ENCODE results near the gene VPS29. TPM values are rescaled to one million over a fixed set of nuclear protein-coding genes. Genes with fewer than 3 reads are reported as not detected.

VPS29 gene
- total and polyA plus RNA-seq, 2 of the 8 experiments (the other 6 are each of a cell fraction or from before 2014, with no cell fraction given): 59.0 to 74.6 TPM

GRCh38 chr12:110514363-110514762, 12.5 kb upstream of the VPS29 start (continued):
- TF ChIP-seq CHD7 (IDR thresholded peaks at IDR 0.05; ENCODE audit: insufficient replicate concordance, low read length): no peak
- no peak for TF ChIP-seq SIX5 (IDR thresholded peaks at IDR 0.05; ENCODE audit: low read depth, low read length)
- no peak for TF ChIP-seq GABPA (IDR thresholded peaks at IDR 0.05; ENCODE audit: borderline replicate concordance, insufficient read depth, low read length)
- TF ChIP-seq SIRT6 (IDR thresholded peaks at IDR 0.05; ENCODE audit: low read length): no peak
- TF ChIP-seq SP4 (IDR thresholded peaks at IDR 0.05; ENCODE audit: low read length): no peak
- no peak for TF ChIP-seq BCL11A (IDR thresholded peaks at IDR 0.05; ENCODE audit: low read depth in 2 of 2, low read length in 2 of 2)
- TF ChIP-seq TEAD4 (IDR thresholded peaks at IDR 0.05; ENCODE audit: low read depth, low read length): no peak
